Panc1 (cell line): Measurements from ENCODE around the gene ENPP6. TPM values are rescaled to one million over a fixed set of nuclear protein-coding genes. Genes with fewer than 3 reads are reported as not detected.

Source experiments
- ATAC-seq: fragments of 200-7000 bp; cut with Tn5 transposase; 2 replicates; pipeline ENCODE4 v1.9.1; 2020; ENCODE audit warnings: mild to moderate bottlenecking, moderate library complexity
- BruUV-seq: library from RNA; stranded (reverse); fragments of 400-500 nt; replicated peaks from 2 replicates; lab custom pipeline; 2021; lab: Mats Ljungman, UMichigan
- CTCF ChIA-PET: fragments of 300-600 bp; sonication (Branson Sonifier 250); formaldehyde crosslinking; loops from one replicate; lab custom pipeline; 2022; ENCODE audit warnings: antibody characterized with exemption; lab: Charles Lee
- POLR2A ChIA-PET: fragments of 300-600 bp; sonication (Branson Sonifier 250); formaldehyde crosslinking; loops from one replicate; lab custom pipeline; 2022; ENCODE audit warnings: antibody characterized with exemption; lab: Charles Lee
- DNase-seq: peaks from one replicate; pipeline ENCODE4 v3.0.0-alpha.2; 2010; ENCODE audit warnings: low read depth, low spot score
- H3K27ac ChIP-seq: 2 replicates; pipeline ENCODE4 v1.5.1; 2011; ENCODE audit warnings: mild to moderate bottlenecking, low read length, inconsistent platforms
- H3K27me3 ChIP-seq: fragments of 200-500 bp; sonication (Bioruptor generic); 2 replicates; pipeline ENCODE4 v1.6.0; 2014; ENCODE audit warnings: low read length, inconsistent platforms; ENCODE audit not compliant: control insufficient read depth, insufficient read depth
- H3K36me3 ChIP-seq: fragments of 200-500 bp; sonication (Bioruptor generic); 2 replicates; pipeline ENCODE4 v1.5.1; 2014; ENCODE audit warnings: inconsistent platforms, mild to moderate bottlenecking, low read length, moderate library complexity; ENCODE audit not compliant: control insufficient read depth, insufficient read depth
- H3K4me1 ChIP-seq: 2 replicates; pipeline ENCODE4 v1.5.1; 2011; ENCODE audit warnings: inconsistent platforms, mild to moderate bottlenecking, low read length, moderate library complexity; ENCODE audit not compliant: control insufficient read depth, insufficient read depth
- H3K4me3 ChIP-seq, 2 experiments: 2 replicates each; pipeline ENCODE4 v1.5.1; 2011 to 2012; ENCODE audit warnings: low read depth in 2 of 2, low read length in 2 of 2, mild to moderate bottlenecking in 2 of 2, inconsistent platforms in 1 of 2, moderate library complexity in 1 of 2
- H3K9me3 ChIP-seq: fragments of 200-500 bp; sonication (Bioruptor generic); 2 replicates; pipeline ENCODE4 v1.5.1; 2014; ENCODE audit warnings: low read depth, mild to moderate bottlenecking, inconsistent platforms, low read length, moderate library complexity; ENCODE audit not compliant: control insufficient read depth, insufficient read depth
- CTCF ChIP-seq: fragments of 450-650 bp; IDR thresholded peaks from 2 replicates; pipeline ENCODE4 v1.5.1; 2017; ENCODE audit warnings: mild to moderate bottlenecking
- POLR2AphosphoS5 ChIP-seq: IDR thresholded peaks from 2 replicates; pipeline ENCODE4 v1.6.1; 2012; ENCODE audit warnings: mild to moderate bottlenecking, low read depth, low read length, moderate library complexity
- REST ChIP-seq, 2 experiments: IDR thresholded peaks; 2 replicates each; pipeline ENCODE4 v1.6.1; 2011 to 2012; ENCODE audit warnings: low read depth in 2 of 2, control low read depth in 1 of 2, low read length in 1 of 2, mild to moderate bottlenecking in 1 of 2, moderate library complexity in 1 of 2; ENCODE audit not compliant: insufficient read depth in 1 of 2
- SIN3A ChIP-seq: IDR thresholded peaks from 2 replicates; pipeline ENCODE4 v1.6.1; 2012; ENCODE audit warnings: low read depth, mild to moderate bottlenecking, low read length, moderate library complexity, borderline replicate concordance; ENCODE audit not compliant: insufficient read depth
- TCF7L2 ChIP-seq: IDR thresholded peaks from 2 replicates; pipeline ENCODE4 v1.6.1; 2011; ENCODE audit warnings: mild to moderate bottlenecking, low read depth, low read length, inconsistent platforms
- in situ Hi-C: cut with HindIII; loops from 2 replicates; pipeline ENCODE4 v1.10.0; 2016; ENCODE audit warnings: low sequenced_read_pairs, low pct_unique_long_range_greater_than_20kb
- intact Hi-C: fragments of 100-400 bp; cut with micrococcal nuclease; formaldehyde crosslinking; loops from one replicate; pipeline ENCODE4 v1.10.0; 2022; ENCODE audit not compliant: unreplicated experiment
- total RNA-seq: library from RNA; stranded (reverse); gene quantifications from one replicate; pipeline ENCODE4 v1.2.1, GENCODE V29; 2021; ENCODE audit not compliant: unreplicated experiment

Gene ENPP6
- total RNA-seq, 1 experiment from 2014 or later = not detected

GRCh38 chr4:184169225-184169867 is 48.3 kb downstream of the ENPP6 start:
- Histone ChIP-seq H3K27ac (no peak overlapping the region), H3K27me3 (no peaks in the 10 kb centered on the region), H3K4me1 (no peaks in the 10 kb centered on the region), H3K9me3 (no peaks in the 10 kb centered on the region), H3K4me3 (no peak overlapping the region), H3K36me3 (no peaks in the 10 kb centered on the region)
- no TSS peak for BruUV-seq
- no peak for DNase-seq
- TF ChIP-seq TCF7L2 (no peak), CTCF (no peak), POLR2AphosphoS5 (no peak), REST (IDR thresholded peaks at IDR 0.05; ENCODE audit: insufficient read depth in 1 of 2, low read depth in 2 of 2, low read length in 1 of 2) (no peak), SIN3A (no peak)
- POLR2A ChIA-PET = no interaction called here
- CTCF ChIA-PET = no interaction called here
- in situ Hi-C loops (no loop called here), intact Hi-C loops (no loop called here)
- no peak for ATAC-seq

GRCh38 chr4:184168406-184169019 is 49.2 kb downstream of the ENPP6 start:
- BruUV-seq = no TSS peak

More at GRCh38 chr4:184168406-184169019, 49.2 kb downstream of the ENPP6 start:
- H3K4me1 ChIP-seq = no peaks in the 10 kb centered on the region
- TF ChIP-seq REST (IDR thresholded peaks at IDR 0.05; ENCODE audit: insufficient read depth in 1 of 2, low read depth in 2 of 2, low read length in 1 of 2) = no peak
- TF ChIP-seq CTCF = peak; percentile 94
- no peaks in the 10 kb centered on the region for H3K36me3 ChIP-seq
- ChIA-PET POLR2A (no interaction called here), CTCF (interaction anchor here (1.2 to 1.5 kb wide), 2 partner anchors 20 to 328 kb away, joined by 3 to 7 read pairs; no protein-coding TSS in a partner anchor)
- H3K4me3 ChIP-seq = no peak overlapping the region
- no peaks in the 10 kb centered on the region for H3K27me3 ChIP-seq
- H3K9me3 ChIP-seq = no peaks in the 10 kb centered on the region
- in situ Hi-C loops (no loop called here), intact Hi-C loops (loop anchor here (1.0 kb wide), 1 partner anchor 328 kb away; no protein-coding TSS in a partner anchor)
- no peak overlapping the region for H3K27ac ChIP-seq
- DNase-seq (peak; percentile 12), ATAC-seq (peak; percentile 98)
